AG20443 (cell line): ENCODE results near the gene LAMB3.

Source experiments
- DNase-seq: peaks from one replicate; pipeline ENCODE4 v3.0.0; 2012; ENCODE audit warnings: low spot score, mixed read lengths

LAMB3 gene

DNA sequence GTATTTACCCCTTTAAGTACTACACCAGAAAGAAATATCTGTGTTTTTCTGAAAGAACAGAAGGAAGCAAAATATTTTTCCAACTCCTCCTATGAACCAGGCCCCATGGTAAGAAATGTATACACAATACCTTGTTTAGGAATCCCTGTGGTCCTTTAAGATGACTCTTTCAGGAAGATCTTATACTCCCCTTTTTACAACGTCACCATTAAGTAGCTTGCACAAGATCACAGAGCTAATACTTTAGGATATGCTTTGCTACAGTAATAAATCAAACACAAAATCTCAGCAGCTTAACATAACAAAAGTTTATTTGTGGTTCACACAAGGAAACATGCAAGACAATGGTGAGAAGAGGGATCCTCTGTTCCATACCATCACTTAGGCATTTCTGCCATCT, 8.8 kb upstream of the LAMB3 start:
- no peak for DNase-seq

- no peak for DNase-seq
Measured at GRCh38 chr1:209659909-209660308, 7.7 kb upstream of the LAMB3 start.

GRCh38 chr1:209657918-209658317, 5.7 kb upstream of the LAMB3 start:
- DNase-seq, result no peak

- DNase-seq, result peak; percentile 84
Measured at GRCh38 chr1:209657140-209657879, 5.1 kb upstream of the LAMB3 start.

GRCh38 chr1:209655411-209656231, 3.4 kb upstream of the LAMB3 start:
- no peak for DNase-seq

GRCh38 chr1:209653915-209654351, 1.7 kb upstream of the LAMB3 start:
- no peak for DNase-seq

- DNase-seq, result no peak
Measured at GRCh38 chr1:209652873-209653401, 712 bp upstream of the LAMB3 start.

DNA sequence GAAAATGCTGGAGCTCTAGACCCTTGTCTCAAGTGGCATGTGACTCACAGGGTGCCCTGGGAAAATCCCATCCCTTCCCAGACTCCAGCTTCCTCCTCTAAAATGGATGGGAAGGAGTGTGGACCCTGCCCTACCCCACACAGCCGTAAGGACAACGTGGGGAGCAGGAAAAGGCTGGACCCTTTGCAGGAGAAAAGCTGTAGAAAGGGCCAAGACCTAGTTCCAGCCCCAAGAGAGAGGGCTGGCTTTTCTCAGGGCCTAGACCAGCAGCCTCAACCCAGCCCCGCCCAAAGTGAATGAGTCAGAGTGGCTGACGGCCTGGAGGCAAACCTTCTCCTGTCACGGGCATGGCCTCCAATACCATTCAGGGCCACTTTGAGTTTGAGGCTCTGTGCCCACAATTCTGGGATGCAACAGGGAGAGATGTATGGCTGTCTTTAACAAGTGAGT, 1.1 kb downstream of the LAMB3 start:
- DNase-seq, result peak; percentile 93

DNA sequence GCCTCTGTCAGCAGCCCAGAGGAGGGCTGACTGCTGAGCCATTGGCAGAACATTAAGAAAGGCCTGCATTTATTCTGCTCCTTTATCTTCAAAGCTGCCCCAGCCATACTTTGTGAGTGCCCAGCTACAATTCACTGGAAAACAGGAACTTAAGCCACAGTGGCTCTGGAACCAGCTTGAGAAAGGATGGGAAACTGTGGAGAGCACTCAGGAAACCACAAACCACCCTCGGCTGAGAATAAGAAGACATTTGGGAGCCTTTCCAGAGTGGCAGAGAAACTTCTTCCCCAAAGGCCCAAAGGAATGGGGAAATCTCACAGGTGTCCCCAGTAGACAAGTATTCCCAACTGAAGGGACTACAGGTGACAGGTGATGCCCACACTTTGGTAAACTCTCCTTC, 1.8 kb downstream of the LAMB3 start:
- no peak for DNase-seq

DNA sequence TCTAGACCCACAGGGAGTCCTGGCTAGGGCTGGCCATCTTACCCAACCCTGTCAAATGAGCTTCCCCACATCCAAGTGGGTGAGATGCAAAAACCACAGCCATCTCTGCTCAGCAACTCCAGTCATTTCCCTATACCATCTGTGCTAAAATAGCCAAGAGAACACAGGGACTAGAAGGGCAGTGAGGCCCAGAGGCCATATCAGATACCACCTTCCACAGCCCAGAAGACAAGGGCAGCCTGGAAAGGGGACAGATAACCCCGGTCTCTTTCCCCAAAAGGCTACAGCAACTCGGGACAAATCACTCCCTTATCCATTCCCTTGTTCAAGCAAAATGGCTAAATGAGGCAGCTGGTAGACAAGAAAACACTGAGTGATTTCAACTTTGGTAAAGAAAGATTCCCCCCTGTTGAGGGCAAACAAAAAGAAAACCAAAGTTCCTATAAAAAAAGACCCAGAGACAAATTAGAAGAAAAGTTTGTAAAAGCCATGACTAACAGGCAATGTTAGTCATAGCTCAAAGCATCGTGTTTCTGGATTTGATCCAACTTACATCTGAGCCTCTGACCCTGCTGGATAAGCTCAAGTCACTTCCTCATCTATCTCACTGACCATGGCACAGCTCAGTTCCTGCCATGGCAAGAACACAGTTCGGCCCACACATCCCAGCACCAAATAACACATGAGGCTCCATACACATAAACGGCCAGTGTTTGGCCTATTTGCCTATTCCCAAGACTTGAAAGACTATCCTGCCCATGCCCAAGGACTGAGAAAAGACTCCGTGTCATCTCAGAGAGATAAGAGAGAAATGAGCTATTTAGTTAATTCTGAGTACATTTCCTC, 3.1 kb downstream of the LAMB3 start:
- peak; percentile 72 for DNase-seq

DNA sequence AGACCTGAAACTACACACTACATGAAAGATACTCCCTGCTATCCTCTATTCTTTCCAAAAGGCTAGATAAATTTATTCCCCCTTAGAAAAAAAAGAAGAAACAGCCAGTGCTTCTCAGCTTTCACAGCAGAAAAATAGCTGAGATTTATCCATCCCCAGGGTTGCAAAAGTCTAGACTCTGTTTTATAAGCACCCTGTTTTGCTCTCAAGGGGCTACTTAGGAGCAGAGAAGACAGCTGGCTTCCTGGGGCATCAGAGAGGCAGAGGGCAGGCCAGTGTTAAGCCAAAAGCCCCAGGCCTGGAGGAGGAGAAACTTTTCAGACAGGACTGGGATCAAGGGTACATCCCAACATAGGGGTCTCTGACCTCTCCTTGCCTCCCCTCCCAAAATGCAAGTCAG, 3.9 kb downstream of the LAMB3 start:
- DNase-seq, result no peak

DNA sequence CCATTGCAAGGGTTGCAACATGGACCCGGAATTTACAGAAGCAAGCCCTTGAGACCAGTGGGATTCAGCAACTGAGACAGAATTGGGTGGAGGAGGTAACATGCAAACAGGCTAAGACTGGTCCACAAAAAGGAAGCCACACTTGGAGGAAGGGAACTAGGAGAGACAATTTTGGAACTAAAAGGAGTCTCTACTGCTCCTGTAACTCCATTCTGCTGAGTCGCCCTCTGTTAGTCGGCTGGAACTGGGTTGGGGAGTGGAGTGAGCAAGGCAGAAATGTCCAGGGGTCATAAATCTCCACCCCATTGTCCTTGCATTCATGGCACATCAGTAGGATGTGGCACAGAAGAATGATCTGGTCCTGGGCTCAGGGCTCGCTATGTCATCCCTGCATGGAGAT, 5.1 kb downstream of the LAMB3 start:
- DNase-seq, result no peak

DNA sequence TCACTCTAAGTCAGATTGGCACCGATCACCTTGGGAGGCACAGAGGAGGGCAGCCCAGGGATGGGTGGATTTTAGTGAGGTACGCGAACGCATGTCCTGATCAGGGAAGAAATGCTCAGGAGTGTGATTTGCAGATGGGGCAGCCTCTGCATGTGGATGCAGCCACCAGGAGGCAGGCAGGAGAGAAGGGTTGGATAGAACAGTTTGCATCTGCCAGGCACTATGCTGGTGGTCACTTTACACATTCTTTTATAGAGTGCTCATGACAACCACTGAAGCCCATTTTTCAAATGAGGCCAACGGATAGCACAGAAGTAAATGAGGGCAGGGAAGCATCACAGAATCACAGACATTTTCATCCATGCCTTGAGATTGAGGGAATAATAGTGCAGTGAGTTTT, 5.7 kb downstream of the LAMB3 start:
- DNase-seq, result peak; percentile 50

GRCh38 chr1:209645574-209646452, 6.4 kb downstream of the LAMB3 start:
- no peak for DNase-seq

DNA sequence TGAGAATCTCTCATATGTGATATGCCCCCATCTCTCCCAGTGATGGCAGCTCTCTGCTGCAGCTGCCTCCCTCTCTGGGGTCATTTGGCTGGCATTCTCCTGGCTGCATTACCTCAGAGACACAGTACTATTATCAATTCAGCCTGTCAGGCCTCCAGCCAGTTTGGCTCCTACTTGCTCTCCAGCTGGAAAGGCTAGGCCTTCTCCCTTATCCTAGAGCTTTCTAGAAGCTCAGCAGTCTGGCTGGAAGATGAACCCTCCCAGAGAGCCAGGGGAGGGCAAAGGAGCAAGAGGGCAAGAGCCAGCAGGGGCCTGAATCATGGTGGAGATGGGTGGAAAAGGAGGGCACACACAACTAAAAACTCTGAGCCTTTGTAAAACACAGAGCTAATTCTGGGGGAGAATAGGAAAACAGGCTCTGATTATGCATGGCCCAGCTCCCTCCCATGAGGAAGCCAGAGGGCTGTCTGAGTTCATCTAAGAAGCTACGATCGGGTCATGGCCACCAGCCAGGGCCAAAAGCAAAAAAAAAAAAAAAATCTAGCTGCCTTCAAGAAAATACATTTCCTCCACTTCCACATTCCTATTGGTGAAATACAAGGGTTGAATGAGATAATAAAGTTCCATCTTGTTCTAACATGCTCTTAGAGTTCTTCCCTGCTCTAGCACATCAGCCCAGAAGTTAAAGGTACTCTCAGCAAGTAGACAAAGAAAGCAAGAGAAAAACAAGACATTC, 8.8 kb downstream of the LAMB3 start:
- no peak for DNase-seq

DNA sequence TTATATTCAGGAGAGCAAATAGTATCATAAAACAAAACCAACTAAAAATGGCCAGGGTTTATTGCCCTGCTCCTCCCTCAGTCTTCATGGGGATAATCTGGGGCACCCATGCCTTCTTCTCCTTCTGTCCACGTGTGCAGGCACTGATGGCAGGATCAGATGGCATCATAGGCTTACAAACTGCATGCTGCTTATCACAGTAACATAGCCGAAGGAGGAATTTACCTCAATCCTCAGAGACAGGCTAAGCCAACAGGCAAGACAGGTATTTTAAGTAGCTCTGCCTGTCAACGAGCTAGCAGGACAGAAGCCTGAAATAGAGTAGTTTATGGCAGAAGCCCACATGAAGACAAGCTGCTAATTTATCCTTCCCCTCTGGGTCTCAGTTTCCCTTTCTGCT, 9.4 kb downstream of the LAMB3 start:
- no peak for DNase-seq

DNA sequence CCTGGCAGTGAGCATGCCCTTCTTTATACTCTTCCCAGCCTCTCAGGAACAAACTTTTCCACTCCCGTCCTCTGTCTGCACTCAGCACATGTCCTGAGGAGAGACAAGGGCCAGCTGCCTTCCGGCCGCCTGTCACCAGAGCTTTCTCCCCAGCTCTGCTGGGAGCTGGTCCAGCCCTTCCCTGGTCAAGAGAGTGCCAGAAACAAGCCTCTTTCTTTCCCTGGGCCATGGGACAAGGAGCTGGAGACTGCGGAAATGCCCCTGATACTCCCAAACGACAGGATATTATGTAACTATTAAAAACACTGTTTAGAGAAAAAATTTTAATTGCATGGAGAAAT, 10.4 kb downstream of the LAMB3 start:
- DNase-seq, result no peak

DNA sequence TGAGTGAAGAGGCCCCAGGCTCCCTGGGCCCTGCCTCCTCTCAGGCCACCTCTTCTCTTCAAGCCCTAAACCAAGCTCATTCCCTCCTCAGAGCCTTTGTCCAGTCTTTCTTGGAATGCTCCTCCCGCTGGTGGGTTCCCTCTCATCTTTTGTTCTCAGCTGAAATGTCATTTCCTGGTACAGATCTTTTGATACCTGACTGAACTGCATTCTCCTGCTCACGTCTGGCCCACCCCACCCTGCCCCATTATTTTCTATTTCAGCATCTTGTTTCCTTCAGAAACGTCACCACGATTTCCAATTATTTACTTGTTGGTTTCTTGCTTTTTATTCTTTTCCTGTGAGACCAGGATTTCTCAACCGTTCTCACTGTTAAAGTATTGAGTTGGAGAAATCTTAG, 16.4 kb downstream of the LAMB3 start:
- DNase-seq, result no peak

DNA sequence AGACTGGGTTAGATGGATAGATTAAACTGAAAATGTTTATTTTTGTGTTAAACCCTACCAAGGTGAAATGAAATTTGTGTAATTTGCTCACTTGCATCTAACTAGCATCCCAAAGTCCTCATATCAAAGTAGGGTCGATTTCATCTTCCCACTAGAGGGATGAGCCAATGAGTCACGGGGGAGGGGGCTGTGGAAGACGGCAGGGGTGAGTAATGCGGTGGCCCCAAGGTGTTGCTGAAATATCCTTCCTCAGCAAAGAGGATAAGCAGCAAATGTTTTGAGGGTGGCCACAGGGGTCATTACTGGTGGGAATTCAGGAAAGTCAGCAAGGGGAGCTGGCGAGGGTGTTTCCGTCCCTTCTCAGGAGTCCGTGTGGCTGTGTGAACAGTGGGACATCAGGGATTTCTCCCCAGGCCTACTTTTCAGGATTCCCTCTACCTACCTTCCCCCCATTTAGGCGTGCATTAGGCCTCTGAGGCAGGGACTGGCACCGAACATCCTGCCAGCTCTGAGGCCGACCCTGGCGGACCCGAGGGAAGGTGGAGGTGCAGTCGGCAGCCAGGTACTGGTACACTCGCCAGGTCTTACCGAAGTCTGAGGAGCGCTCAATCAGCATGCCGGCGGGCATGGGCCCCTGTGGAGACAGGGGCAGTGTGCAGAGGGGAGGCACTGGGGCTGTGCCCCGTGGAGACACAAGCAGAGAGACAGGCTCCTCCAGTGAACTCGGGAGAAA, 18.1 kb downstream of the LAMB3 start:
- no peak for DNase-seq
